Astrocyte (in vitro differentiated cells and primary cell): ENCODE data around the gene UTS2B. TPM values are rescaled to one million over a fixed set of nuclear protein-coding genes. Genes with fewer than 3 reads are reported as not detected.

Experiments used
- DNase-seq: peaks from one replicate; pipeline ENCODE4 v3.0.0-alpha.2; 2010; ENCODE audit warnings: low read depth
- FAIRE-seq: peaks from 2 replicates; lab custom pipeline; 2011; peaks lifted over from hg19 to GRCh38; lab: Jason Lieb, UNC
- H2AFZ ChIP-seq: 2 replicates; pipeline ENCODE4 v1.6.0; 2012; ENCODE audit warnings: low read depth, low read length, inconsistent platforms
- H3K27ac ChIP-seq: 2 replicates; pipeline ENCODE4 v1.5.1; 2011; ENCODE audit warnings: low read depth, low read length, inconsistent platforms
- H3K27me3 ChIP-seq: 2 replicates; pipeline ENCODE4 v1.6.0; 2011; ENCODE audit warnings: low read length, inconsistent platforms; ENCODE audit not compliant: insufficient read depth
- H3K36me3 ChIP-seq: 2 replicates; pipeline ENCODE4 v1.5.1; 2011; ENCODE audit warnings: low read length, inconsistent platforms; ENCODE audit not compliant: insufficient read depth
- H3K4me1 ChIP-seq: 2 replicates; pipeline ENCODE4 v1.5.1; 2011; ENCODE audit warnings: low read length, inconsistent platforms; ENCODE audit not compliant: insufficient read depth
- H3K4me2 ChIP-seq: 2 replicates; pipeline ENCODE4 v1.6.0; 2012; ENCODE audit warnings: low read length, inconsistent platforms
- H3K4me3 ChIP-seq: 2 replicates; pipeline ENCODE4 v1.5.1; 2011; ENCODE audit warnings: low read depth, mild to moderate bottlenecking, low read length, inconsistent platforms; ENCODE audit not compliant: insufficient read depth
- H3K79me2 ChIP-seq: 2 replicates; pipeline ENCODE4 v1.6.0; 2012; ENCODE audit warnings: mild to moderate bottlenecking, low read length, inconsistent platforms; ENCODE audit not compliant: insufficient read depth
- H3K9ac ChIP-seq: 2 replicates; pipeline ENCODE4 v1.6.0; 2012; ENCODE audit warnings: mild to moderate bottlenecking, low read length, inconsistent platforms
- H3K9me3 ChIP-seq: 2 replicates; pipeline ENCODE4 v1.5.1; 2012; ENCODE audit warnings: low read depth, mild to moderate bottlenecking, low read length, inconsistent platforms; ENCODE audit not compliant: insufficient read depth
- H4K20me1 ChIP-seq: 2 replicates; pipeline ENCODE4 v1.6.0; 2012; ENCODE audit warnings: low read length, inconsistent platforms; ENCODE audit not compliant: insufficient read depth
- H3K27ac Mint-ChIP-seq: one replicate; pipeline ENCODE4 v1.8.0; 2021; ENCODE audit warnings: mild to moderate bottlenecking, mixed read lengths; ENCODE audit not compliant: unreplicated experiment
- H3K27me3 Mint-ChIP-seq: one replicate; pipeline ENCODE4 v1.8.0; 2021; ENCODE audit warnings: low read depth, mixed read lengths; ENCODE audit not compliant: unreplicated experiment
- H3K36me3 Mint-ChIP-seq: one replicate; pipeline ENCODE4 v1.8.0; 2021; ENCODE audit warnings: low read depth, mixed read lengths; ENCODE audit not compliant: unreplicated experiment
- H3K4me1 Mint-ChIP-seq: one replicate; pipeline ENCODE4 v1.8.0; 2021; ENCODE audit warnings: low read depth, mixed read lengths; ENCODE audit not compliant: unreplicated experiment
- H3K4me3 Mint-ChIP-seq: one replicate; pipeline ENCODE4 v1.8.0; 2021; ENCODE audit warnings: mild to moderate bottlenecking, moderate library complexity, mixed read lengths; ENCODE audit not compliant: unreplicated experiment
- H3K9me3 Mint-ChIP-seq: one replicate; pipeline ENCODE4 v1.8.0; 2021; ENCODE audit warnings: mild to moderate bottlenecking, mixed read lengths; ENCODE audit not compliant: unreplicated experiment
- CTCF ChIP-seq: IDR thresholded peaks from 2 replicates; pipeline ENCODE4 v1.5.1; 2011; ENCODE audit warnings: low read depth, mild to moderate bottlenecking, inconsistent platforms, low read length, moderate library complexity; ENCODE audit not compliant: insufficient read depth
- EZH2 ChIP-seq: IDR thresholded peaks from 2 replicates; pipeline ENCODE4 v1.6.1; 2012; ENCODE audit warnings: mild to moderate bottlenecking, low read length, inconsistent platforms; ENCODE audit not compliant: insufficient read depth
- total RNA-seq: library from RNA; stranded (reverse); gene quantifications from 2 replicates; pipeline ENCODE4 v1.2.1, GENCODE V29; 2021

UTS2B gene
- total RNA-seq, 1 donor from 2014 or later = 0.75 TPM

GRCh38 chr3:191237047-191237882 is 93.1 kb downstream of the UTS2B start:
- DNase-seq (no peak), FAIRE-seq (no peak)
- Histone ChIP-seq H3K4me3 (no peak overlapping the region), H3K36me3 (no peaks in the 10 kb centered on the region), H3K4me1 (peaks cover 28% of the 10 kb centered on the region), H3K79me2 (no peaks in the 10 kb centered on the region), H2AFZ (no peak overlapping the region), H4K20me1 (no peaks in the 10 kb centered on the region), H3K9ac (no peak overlapping the region), H3K4me2 (no peak overlapping the region), H3K27ac (peak overlapping the region; percentile 22), H3K27me3 (no peaks in the 10 kb centered on the region), H3K9me3 (no peaks in the 10 kb centered on the region)
- Mint-ChIP-seq H3K36me3 (no peaks in the 10 kb centered on the region), H3K27ac (no peak overlapping the region), H3K4me1 (peaks cover 17% of the 10 kb centered on the region), H3K9me3 (no peaks in the 10 kb centered on the region), H3K27me3 (no peaks in the 10 kb centered on the region), H3K4me3 (no peak overlapping the region)
- TF ChIP-seq EZH2 = no peak
- no peak for TF ChIP-seq CTCF

- Histone ChIP-seq H3K27me3 (no peaks in the 10 kb centered on the region), H3K4me2 (no peak overlapping the region), H3K36me3 (no peaks in the 10 kb centered on the region), H3K79me2 (no peaks in the 10 kb centered on the region), H3K9me3 (no peaks in the 10 kb centered on the region), H3K4me3 (no peak overlapping the region), H4K20me1 (no peaks in the 10 kb centered on the region), H3K4me1 (peaks cover 28% of the 10 kb centered on the region), H3K9ac (no peak overlapping the region), H3K27ac (peak overlapping the region; percentile 22), H2AFZ (no peak overlapping the region)
- no peaks in the 10 kb centered on the region for H3K9me3 Mint-ChIP-seq
- H3K27me3 Mint-ChIP-seq = no peaks in the 10 kb centered on the region
- no peak for TF ChIP-seq CTCF
- no peak for TF ChIP-seq EZH2
- no peak overlapping the region for H3K4me3 Mint-ChIP-seq
- FAIRE-seq (peak; percentile 34), DNase-seq (peak; percentile 54)
- H3K4me1 Mint-ChIP-seq = peaks cover 17% of the 10 kb centered on the region
- no peak overlapping the region for H3K27ac Mint-ChIP-seq
- no peaks in the 10 kb centered on the region for H3K36me3 Mint-ChIP-seq
These were observed 93.7 kb downstream of the UTS2B start for GRCh38 chr3:191236646-191237045.
